Fibroblast of skin of scalp (primary cell): Measurements from ENCODE around the gene VPS29.

Source experiments
- DNase-seq: peaks from one replicate; pipeline ENCODE4 v3.0.0-alpha.2; 2013

Gene VPS29

GRCh38 chr12:110444455-110444854 lies 57.5 kb downstream of the VPS29 start:
- no peak for DNase-seq
